ENCODE data around the gene RPH3AL. TPM values are rescaled to one million over a fixed set of nuclear protein-coding genes. Genes with fewer than 3 reads are reported as not detected.
A peak's percentile ranks its signal among the peaks of the same experiment; 100 is the strongest.
"Not testable (repeated sequence)": the region's sequence is repeated elsewhere in the genome, so short reads cannot be mapped to it uniquely, and the experiment has no call there.

The RPH3AL gene
- polyA plus RNA-seq, 5 donors: 7.6 to 12.4 (median 8.4) TPM

DNA sequence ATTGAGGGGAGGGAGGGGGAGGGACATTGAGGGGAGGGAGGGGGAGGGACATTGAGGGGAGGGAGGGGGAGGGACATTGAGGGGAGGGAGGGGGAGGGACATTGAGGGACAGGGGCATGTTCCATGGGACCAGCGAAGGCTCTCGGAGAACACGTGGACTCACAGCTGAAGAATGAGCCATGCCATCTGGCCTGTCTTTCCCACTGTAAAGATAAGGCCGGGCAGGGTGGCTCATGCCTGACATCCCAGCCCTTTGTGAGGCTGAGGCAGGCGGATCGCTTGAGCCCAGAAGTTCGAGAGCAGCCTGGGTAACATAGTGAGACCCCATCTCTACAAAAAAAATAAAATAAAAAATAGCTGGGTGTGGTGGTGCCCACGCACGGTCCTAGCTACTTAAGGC, 32.5 kb downstream of the RPH3AL start:
- DNase-seq: no peak

DNA sequence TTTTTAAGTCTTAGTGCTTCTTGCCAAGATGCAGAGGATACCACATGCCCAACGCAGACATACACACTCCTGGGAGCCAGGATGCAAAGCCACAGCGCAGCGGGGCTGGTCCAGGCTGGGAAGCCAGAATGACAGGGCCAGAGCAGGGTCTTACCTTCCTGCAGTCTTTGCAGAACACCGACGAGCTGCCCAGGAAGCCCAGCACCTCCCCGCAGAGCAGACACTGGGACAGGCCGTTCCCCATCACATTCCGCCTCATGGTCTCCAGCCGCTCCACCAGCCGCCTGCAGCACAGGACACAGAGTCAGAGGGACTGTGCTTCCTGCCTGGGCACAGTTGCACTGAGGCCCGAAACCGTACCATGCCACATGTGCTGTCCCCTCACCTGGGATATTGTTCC, 33.3 kb downstream of the RPH3AL start:
- no peak for DNase-seq

DNA sequence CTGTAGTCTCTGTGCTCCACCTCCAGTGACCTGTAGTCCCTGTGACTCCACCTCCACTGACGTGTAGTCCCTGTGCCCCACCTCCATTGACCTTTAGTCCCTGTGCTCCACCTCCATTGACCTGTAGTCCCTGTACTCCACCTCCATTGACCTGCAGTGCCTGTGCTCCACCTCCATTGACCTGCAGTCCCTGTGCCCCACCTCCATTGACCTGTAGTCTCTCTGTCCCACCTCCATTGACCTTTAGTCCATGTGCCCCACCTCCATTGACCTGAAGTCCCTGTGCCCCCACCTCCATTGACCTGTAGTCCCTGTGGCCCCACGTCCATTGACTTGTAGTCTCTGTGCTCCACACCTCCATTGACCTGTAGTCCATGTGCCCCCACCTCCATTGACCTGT, 35.5 kb downstream of the RPH3AL start:
- not testable (repeated sequence) for DNase-seq

DNA sequence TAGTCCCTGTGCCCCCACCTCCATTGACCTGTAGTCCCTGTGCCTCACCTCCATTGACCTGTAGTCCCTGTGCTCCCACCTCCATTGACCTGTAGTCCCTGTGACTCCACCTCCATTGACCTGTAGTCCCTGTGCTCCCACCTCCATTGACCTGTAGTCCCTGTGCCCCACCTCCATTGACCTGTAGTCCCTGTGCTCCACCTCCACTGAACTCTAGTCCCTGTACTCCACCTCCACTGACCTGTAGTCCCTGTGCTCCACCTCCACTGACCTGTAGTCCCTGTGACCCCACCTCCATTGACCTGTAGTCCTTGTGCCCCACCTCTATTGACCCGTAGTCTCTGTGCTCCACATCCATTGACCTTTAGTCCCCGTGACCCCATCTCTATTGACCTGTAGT, 37.2 kb downstream of the RPH3AL start:
- DNase-seq: not testable (repeated sequence)

DNA sequence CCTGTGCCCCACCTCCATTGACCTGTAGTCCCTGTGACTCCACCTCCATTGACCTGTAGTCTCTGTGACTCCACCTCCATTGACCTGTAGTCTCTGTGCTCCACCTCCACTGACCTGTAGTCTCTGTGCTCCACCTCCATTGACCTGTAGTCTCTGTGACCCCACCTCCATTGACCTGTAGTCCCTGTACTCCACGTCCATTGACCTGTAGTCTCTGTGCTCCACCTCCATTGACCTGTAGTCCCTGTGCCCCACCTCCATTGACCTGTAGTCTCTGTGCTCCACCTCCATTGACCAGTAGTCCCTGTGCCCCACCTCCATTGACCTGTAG, 38.0 kb downstream of the RPH3AL start:
- DNase-seq: not testable (repeated sequence)

DNA sequence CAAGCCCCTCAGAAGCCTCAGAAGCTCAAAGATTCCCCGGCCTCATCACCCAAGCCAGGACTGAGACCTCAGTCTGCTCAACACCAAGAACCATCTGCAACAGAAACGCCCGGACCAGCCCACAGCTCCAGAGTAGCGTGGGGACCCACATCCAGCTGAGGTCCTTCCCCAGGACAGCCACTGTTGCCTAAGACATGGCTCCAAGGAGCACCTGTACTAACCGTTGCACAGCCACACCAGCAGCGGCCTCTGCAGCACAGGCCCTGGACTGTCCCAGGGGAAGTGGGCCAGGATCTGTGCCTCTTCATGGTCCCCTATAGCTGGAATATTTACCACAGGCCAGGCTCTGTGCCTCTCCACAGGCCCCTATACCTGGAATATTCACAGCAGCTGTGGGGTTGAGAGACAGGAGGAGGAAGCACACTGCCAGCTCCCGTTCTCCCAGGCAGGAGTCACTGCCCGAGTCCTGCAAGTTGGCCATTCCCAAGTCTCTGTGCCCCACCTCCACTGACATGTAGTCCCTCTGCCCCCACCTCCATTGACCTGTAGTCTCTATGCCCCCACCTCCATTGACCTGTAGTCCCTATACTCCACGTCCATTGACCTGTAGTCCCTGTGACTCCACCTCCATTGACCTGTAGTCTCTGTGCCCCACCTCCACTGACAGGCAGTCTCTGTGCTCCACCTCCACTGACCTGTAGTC, 38.5 kb downstream of the RPH3AL start:
- DNase-seq: no peak

DNA sequence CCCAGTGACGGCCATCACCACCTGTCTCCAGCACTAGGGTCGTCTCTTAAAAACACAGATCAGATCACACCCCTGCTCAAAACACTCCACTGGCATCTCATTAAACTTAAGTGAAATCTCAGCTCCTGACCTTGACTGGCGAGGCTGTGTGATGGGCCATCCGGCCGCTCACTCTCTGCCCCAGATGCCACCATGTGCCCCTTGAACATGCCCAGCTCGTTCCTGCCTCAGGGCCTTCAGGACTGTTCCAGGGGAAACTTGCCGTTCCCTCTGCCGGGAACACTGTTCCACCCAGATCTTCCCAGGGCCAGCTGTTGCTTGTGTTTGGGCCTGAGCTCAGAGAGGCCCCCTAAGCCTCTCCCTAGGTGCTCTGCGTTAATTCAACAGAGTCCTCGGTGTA, 39.4 kb downstream of the RPH3AL start:
- no peak for DNase-seq

DNA sequence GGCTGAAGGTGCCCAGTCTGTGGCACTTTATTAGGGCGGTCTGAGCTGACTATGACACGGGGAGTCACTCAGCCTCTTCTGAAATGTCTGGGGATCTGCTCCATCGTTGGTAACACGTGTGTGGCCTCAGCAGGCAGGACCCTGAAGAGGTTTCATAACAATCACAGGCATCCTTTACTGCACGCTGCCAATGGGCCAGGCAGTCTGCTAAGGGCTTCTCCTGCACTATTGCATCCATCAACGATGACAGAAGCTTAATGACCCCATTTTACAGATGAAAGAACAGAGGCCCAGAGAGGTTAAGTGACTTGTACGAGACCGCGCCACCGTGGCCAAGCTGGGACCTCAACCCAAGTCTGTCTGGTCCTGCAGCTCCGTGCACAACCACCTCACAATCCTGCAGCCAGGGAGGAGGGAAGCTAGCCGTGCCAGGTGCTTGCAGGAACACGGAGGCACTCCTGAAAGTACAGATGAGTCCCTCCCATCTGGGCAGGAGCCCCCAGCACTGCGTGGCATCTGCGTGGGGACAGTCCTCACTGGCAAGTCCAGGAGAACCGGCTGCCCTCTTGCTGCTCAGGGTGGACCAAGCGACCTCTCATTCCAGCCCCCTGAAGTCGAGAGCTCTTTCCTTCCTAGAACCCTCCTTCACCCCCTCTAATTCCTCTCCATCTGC, 40.0 kb downstream of the RPH3AL start:
- DNase-seq: no peak

DNA sequence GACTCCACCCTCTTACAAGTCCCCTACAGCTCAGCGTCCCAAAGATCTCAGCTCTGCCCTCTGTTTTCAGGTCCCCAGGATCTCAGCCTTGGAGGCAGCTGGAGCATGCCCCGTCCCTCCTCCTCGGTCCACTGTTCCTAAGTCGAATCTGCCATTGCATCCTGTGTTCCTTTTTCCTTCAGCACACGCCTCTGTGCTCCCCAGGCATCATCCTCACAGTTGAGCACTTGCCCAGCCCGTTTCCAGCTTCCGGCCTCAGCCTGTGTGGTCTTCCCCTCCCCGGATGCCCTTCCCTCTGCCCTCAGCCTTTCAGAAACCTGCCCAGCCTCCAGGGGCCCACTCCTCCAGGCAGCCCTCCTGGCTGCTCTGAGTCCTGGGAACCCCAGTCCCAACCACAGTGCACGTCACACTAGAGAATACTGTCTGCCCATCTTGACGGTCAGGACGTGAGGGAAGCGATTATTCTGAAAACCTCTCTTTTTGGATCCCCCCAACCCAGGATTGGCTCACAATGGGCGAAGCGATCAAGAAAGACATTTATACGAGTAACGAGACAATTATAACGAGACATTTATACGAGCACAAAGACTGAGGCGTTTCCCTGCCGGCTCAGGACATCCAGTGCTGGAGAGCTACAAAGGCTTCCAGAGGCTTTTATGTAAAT, 41.4 kb downstream of the RPH3AL start:
- DNase-seq: no peak

DNA sequence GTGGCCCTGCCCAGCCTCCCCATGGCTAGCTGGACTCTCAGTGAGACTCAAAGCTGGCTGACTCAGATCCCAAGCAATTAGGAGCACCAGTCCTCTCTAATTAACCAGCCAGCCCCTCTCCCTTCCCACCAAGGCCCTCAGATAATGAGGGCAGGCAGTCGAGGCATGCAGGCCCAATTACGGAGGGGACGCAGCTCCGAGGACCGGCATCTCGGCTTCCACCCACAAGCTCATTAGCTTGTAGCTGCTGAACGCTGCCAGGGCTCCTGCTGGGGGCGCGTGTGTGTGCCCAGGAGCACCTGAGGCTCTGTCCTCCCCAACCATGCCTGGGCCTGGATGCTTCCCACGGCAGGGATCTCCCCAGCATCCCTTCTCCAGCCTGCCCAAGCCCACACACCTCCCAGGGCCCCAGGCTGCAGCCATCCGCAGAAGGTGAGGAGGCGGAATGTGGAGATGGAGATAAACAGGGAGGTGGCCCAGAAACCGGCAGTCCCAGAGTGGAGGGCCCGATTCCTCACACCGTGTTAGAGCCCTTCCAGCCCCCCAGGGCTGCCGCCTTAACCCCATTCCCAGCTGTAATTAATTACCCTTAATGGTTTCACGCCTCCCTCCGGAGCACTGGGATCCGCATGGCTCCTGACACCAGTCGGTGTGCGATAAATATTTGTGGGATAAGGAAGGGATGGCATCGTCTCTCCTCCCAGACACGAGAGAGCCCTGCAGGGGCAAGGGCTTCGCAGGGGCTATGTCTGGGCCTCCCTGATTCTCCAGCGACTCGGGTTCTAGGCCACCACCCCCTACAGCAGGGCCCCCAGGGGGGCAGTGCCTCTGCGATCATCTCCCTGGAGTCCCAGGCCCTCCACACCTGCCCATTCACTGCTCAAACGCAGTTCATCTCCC, 42.2 kb downstream of the RPH3AL start:
- no peak for DNase-seq

DNA sequence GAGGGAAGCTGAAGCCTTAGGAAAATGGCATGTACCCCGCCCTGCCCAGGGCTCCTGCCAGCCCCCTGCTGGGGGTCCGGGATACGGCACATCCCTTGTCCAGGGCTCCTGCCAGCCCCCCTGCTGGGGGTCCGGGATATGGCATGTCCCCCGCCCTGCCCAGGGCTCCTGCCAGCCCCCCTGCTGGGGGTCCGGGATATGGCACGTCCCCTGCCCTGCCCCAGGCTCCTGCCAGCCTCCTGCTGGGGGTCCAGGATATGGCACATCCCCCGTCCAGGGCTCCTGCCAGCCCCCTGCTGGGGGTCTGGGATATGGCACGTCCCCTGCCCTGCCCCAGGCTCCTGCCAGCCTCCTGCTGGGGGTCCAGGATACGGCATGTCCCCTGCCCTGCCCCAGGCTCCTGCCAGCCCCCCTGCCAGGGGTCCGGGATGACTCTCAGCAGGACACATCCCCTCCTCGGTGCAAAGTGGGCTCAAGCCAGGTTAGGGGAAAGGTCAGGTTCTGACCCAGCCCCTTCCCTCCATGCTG, 43.2 kb downstream of the RPH3AL start:
- DNase-seq: no peak

DNA sequence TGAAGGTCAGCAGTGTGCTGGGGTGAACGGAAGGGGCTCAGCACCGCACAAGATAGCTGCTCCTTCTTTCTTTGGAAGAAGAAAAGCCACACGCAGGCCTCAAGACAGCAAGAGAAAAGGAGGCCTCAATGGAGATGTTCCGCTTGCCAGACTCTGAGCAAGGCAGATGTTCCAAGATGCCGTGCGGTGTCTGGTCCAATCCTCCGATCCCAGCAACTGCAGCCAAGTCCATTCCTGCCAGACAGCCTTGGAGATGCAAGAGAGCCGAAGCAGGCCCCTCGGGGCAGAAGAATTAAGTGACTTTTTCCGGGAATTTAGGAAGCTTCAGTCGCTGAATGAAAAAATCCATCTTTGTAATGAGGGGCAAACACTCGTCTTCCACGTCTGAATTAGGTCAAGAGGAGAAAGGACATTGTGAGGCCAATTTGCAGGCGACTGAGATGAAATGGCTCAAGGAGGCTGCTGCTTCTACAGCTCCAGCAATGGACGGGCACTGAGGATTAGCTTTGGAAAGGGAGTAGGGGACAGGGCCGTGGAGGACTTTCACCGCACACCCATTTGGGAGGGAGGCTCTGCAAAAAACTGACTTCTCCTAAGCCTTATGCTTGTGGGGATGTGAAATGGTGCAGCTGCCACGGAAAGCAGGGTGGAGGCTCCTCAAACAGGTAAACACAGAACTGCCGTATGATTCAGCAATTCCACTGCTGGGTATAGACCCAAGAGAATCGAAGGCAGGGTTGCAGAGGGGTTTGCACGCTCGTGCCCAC, 44.7 kb downstream of the RPH3AL start:
- peak in 1 of 2 donors; percentile 37 for DNase-seq

DNA sequence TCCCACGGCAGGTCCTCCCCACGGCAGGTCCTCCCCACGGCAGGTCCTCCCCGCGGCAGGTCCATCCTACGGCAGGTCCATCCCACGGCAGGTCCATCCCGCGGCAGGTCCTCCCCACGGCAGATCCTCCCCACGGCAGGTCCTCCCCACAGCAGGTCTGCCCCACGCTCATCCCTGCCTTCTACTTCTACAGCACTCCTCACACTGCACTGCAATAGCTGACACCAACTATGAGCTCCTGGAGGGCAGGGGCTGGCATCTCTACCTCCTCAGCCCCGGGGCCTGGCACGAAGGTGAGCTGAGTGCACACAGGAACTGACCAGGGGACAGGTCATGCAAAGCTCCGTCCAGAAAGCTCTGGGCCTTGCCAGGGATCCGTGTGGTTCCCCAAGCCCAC, 45.3 kb downstream of the RPH3AL start:
- no peak for DNase-seq

DNA sequence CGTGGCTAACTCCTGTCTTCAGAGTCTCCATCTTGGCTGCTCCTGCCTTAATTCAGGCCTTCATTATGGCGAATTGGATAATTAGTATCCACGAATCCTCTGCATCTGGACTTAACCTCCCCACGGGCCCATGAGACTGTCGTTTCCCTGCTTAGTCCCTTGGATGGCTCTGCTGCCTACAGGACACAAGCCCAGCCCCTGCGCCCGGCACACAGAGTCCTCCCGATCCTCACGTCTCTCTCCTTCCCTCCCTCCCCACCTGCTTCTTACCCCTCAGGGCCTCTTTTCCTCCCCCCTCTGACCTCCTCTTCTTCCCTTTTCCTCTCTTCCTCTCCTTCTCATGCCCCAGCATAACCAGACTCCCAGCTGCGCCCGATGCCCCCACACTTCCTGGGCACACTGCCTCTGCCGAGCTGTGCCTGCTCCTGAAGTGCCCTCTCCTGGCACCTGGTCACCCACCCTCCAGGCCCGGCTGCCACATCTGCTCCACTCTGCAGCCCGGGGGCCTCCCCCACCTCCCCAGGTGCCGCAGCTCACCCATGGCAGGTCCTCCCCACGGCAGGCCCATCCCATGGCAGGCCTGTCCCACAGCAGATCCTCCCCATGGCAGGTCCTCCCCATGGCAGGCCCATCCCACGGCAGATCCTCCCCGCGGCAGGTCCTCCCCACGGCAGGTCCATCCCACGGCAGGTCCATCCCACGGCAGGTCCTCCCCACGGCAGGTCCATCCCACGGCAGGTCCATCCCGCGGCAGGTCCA, 45.9 kb downstream of the RPH3AL start:
- DNase-seq: no peak

DNA sequence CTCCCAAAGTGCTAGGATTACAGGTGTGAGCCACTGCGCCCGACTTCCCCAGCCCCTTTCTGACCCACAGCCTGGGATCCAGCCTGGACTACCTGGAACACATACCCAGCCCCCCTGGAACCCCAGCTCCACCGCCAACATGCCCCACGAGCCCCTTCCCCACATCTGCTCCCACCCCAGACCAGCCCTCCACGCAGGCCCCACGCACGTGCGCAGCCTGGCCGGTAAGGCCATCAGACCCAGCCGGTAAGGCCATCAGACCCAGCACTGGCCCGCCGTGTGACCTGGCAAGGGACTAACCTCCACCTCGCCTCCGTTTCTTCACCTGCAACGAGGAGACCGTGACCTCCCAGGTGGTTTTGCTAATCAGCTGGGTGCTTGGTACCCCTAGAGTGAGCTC, 46.5 kb downstream of the RPH3AL start:
- no peak for DNase-seq

DNA sequence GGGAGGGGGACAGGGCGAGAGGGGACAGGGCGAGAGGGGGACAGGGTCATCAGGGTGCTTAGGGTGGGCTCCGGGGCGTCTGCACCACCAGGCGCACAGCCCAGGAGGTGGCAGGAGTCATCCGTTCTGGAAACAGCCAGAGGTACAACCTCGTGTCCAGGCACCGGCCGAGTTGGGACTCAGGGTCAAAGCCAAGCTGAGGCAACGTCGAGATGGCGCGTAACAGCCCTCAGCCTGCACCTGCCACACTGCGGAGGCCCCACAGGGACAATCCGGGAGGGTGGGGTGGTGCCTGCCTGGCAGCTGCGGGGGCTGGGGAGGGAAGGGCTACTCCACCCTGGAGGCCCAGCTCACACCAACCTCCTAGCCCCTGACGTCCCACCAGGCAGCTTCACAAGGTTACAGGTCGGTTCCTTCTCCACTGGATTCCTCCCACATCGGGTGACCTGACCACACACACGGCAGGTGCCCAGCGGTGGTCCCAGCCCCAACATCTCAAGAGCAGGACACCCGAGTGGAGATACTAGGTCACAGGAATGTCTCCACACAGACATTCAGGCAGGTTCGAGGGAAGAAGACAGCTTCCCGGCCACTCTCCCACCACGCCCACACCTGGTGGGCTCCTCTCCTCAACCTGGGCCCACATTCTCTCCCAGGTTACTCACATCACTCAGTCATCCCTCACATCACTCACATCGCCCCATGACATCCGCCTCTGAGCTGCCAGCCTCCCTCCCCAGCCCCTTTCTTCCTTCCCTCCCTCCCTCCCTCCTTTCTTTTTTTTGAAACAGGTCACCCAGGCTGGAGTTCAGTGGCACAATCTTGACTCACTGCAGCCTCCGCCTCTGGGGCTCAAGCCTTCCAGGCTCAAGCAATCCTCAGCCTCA, 47.3 kb downstream of the RPH3AL start:
- no peak for DNase-seq

DNA sequence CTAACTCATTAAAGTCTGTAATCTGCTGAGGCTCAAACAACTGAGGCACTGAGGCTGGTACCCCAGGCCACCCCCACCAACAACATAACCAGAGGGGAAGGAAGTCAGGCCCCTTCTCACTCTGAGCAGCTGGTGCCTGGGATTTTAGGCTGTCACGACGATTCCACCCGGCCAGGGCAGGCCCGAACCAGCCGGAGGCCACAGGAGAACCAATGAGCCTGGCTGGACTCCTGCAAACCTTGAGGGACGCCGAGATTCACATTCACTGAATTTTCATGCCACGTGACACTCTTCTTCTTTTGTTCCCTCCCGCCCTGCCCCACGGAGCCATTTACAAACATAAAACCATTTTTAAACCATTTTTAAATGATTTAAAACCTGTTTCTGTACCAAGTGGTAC, 48.1 kb downstream of the RPH3AL start:
- DNase-seq: no peak

DNA sequence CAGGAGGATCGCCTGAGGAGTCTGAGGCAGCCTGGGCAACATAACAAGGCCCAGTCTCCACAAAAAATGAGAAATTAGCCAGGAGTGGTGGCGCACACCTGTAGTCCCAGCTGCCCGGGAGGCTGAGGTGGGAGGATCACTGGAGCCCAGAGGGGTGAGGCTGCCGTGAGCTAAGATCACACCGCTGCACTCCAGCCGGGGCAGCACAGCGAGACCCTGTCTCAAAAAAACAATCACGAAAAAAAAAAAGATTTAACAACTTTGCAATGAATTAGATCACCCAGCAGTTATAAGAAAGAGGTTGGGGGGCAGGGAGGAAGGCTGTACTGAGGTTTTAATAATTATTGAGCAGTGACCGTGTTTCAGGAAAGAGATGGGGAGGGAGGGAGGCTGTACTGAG, 49.4 kb downstream of the RPH3AL start:
- DNase-seq: no peak

DNA sequence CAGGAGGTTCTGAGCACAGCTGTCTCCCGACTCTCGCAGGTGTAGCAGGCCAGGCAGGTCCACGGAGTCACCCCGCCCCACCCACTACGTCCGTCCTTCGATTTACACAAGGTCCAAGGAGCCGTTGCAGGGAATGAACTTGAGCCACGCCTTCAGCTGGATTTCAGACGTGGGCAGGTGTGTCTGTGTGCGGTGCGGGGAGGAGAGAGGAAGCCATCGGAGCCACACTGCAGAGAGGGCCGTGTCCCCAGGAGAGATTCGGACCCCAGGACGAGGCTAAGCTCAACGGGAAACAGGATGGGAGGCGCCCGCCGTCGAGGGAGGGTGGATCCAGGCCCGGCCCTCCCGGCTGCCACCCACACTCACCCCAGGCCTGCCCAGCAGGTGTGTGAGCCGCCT, 50.3 kb downstream of the RPH3AL start:
- no peak for DNase-seq

Measured in right lung (tissue), 5 donors.